GM19395 (cell line): Measurements from ENCODE around the gene OSGIN1.

ENCODE experiments used
- ATAC-seq: cut with Tn5 transposase; IDR thresholded peaks from one replicate; pipeline ENCODE4 v1.9.1; 2021; ENCODE audit warnings: mild to moderate bottlenecking, moderate library complexity; ENCODE audit not compliant: unreplicated experiment

The OSGIN1 gene

GRCh38 chr16:83952940-83953795 is at the start of gene OSGIN1:
Gene OSGIN1, plus strand, starts transcription at chr16:83953240. Its CDS starts 4,432 bp downstream, at chr16:83957672.
- peak; percentile 89 for ATAC-seq

DNA sequence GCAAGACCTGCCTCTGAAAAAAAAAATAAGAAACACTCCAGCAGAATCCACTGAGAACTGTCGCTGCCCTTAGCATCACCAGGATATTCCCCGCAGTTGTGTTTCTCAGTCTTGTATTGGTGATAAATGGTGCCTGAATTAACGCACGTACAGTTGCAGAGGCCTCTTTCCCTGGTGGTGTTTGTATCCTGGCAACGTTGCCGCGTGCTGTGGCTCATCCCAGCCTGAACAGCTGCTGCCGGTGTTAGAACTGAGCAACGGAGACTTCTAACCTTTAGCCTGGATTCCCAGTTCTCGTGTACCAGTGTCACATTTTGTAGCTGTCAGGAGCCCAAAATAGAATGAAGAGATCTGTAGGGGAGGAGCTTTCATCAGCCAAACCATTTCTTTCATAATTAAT is 49.3 kb upstream of the OSGIN1 start:
- no peak for ATAC-seq

- no peak for ATAC-seq
Measured at GRCh38 chr16:83906683-83907082, 46.4 kb upstream of the OSGIN1 start.

DNA sequence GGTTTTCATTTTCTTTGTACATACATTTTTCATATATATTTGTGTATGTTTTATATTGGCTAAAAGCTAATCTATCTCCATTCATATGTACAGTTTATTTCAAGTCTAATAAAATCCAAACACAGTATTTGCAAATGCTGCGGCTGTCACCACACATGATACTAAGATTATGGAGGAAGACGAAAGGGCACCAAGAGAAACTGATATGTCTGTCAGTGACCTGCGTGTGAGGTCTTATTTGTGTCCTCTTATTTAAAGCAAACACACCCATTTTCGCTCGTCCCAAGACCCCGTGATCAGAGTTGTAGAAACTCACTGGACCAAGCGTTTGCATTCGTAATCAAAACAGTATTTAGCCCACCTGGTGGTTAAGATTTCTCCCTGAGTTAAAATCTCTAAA is 45.9 kb upstream of the OSGIN1 start:
- ATAC-seq: no peak

DNA sequence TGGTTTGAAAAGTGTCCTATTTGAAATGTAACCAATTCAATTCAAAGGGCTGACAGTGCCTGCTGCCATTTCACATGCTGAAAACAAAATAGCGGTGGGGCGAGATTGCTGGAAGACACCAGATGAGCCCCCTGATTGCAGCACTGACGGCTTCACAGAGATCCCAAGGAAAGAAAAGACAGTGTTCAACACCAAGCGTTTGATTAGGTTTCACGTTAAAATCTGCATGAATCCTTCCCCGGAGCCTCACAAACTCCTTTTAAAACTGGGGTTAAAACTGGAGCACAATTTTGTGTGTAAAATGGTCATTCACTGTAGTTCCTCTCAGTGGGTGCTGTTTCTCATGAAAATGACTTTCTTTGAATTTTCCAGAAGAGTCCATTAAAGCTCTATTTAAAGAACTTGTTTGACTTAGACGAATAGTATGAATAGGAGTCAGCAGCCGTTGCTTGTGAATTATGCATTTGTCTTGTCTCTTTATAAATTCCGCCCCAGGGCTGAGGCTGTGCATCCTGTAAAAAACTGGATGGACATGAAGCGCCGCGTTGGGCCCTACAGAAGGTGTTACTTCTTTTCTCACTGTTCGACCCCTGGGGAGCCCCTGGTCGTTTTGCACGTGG is 45.3 kb upstream of the OSGIN1 start:
- ATAC-seq: no peak

- ATAC-seq: no peak
Measured at GRCh38 chr16:83908798-83909197, 44.2 kb upstream of the OSGIN1 start.

DNA sequence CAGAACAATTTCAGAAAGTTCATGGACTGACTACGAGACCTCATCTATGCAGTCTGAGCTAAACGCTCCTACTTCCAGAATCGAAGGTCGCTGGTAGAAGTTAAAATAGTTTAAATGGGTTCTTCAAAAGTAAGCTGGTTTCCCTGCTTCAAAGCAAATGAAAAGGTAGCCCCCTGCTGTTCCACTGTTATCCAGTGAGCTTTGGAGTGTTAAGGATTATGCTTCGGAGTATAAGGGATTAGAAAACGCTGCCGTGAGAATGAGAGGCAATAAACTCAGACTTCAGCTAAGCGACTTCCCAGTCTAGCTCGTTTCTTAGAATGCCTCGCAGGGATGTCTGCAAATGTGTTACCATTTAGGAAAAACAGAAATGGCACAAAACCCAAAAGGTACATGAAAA is 41.8 kb upstream of the OSGIN1 start:
- ATAC-seq: no peak

GRCh38 chr16:83912519-83913244 is 40.4 kb upstream of the OSGIN1 start:
- no peak for ATAC-seq

DNA sequence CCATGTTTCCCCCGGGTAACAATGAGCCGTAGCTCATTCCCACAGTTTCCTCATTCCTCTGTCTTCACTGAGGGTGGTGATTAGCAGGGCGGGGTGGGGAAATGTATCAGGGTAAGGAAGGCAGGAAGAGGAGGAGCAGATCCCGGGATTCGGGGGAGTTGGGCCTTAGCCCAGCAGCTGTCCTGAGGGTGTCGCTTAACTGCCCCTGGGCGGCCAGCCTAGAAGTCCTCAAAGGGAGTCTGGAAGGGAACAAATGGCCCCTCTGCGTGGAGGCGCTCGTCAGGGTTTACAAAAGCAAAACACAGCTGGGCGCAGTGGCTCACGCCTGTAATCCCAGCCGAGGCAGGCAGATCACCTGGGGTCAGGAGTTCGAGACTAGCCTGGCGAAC is 39.8 kb upstream of the OSGIN1 start:
- ATAC-seq: no peak

GRCh38 chr16:83914091-83914710 is 38.8 kb upstream of the OSGIN1 start:
- no peak for ATAC-seq

DNA sequence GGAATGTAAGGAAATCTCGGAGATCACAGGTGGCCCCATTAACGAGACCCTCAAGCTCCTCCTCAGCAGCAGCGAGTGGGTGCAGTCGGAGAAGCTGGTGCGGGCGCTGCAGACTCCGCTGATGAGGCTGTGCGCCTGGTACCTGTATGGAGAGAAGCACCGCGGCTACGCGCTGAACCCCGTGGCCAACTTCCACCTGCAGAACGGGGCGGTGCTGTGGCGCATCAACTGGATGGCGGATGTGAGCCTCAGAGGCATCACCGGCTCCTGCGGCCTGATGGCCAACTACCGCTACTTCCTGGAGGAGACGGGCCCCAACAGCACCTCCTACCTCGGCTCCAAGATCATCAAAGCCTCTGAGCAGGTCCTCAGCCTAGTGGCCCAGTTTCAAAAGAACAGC is 38.0 kb upstream of the OSGIN1 start:
- no peak for ATAC-seq

DNA sequence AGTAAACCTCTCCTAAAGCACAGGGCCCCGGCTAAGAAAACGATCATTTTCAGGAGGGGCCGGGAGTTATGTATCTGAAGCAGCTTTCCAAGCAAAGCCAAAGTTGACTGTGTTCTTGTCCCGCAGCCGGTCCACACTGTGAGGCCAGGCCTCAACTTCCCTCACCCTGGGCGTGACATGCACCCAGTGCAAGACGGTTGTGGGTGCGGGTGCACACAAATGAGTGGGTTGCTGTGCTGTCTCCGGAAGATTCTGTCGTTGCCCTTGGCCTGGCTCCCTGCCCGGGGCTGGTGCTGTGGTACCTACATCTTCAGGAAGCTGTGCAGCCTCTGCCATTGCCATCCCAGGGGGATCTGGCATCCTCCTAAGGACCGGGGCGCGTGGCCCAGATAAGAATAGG is 37.5 kb upstream of the OSGIN1 start:
- ATAC-seq: no peak

GRCh38 chr16:83917152-83918120 is 35.6 kb upstream of the OSGIN1 start:
- no peak for ATAC-seq

DNA sequence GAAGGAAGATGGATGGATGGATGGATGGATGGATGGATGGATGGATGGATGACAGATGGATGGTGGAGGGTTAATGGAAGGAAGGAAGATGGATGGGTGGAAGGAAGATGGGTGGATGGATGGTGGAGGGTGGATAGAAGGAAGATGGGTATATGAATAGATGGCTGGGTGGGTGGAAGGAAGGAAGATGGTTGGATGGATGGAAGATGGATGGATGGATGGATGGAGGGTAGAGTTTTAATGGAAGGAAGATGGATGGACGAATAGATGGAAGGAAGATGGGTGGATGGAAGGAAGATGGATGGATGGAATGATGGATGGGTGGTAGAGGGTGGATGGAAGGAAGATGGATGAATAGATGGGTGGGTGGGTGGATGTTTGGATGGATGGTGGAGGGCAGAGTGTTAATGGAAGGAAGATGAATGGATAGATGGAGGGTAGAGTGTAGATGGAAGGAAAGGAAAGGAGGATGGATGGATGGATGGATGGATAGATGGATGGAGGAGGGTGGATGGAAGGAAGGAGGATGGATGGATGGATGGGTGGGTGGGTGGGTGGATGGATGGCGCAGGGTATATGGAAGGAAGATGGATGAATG is 32.0 kb upstream of the OSGIN1 start:
- no peak for ATAC-seq

DNA sequence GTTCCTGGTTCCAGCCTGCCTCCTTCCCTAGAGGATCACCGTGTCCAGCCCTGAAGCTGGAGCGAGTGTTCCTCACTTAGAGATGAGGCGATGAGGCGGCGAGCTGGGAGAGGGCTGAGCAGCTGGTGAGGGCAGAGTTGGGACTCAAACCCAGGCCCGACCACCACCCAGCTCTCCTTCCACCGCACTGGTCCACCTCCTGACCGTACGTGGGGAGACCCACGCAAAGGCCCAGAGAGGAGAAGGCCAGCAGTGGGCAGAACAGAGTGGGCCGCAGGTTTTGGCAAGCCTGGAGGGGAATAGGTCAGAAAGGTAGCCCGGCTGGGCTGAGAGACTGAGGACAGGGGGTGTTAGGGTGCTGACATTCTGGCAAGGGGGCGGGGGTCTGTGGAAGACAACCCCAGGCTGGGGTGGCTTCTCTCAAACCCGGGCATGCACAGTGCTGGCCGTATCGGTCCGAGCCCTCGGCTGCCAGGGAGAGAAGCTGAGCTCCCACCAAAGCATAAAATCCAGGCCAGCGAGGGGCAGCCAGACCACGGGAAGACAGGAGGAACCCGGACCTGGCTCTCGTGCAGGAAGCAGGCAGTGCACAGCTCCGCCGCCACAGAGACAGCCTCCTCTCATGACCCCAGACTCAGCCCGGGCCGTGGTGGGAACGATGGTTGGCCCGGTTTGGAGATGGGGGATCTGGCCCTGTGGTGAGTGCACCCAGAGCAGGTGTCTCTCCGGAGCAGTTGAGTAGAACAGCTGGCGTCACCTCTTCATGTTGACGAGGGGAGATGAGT is 29.3 kb upstream of the OSGIN1 start:
- ATAC-seq: no peak

- no peak for ATAC-seq
Measured at GRCh38 chr16:83924686-83925085, 28.4 kb upstream of the OSGIN1 start.

DNA sequence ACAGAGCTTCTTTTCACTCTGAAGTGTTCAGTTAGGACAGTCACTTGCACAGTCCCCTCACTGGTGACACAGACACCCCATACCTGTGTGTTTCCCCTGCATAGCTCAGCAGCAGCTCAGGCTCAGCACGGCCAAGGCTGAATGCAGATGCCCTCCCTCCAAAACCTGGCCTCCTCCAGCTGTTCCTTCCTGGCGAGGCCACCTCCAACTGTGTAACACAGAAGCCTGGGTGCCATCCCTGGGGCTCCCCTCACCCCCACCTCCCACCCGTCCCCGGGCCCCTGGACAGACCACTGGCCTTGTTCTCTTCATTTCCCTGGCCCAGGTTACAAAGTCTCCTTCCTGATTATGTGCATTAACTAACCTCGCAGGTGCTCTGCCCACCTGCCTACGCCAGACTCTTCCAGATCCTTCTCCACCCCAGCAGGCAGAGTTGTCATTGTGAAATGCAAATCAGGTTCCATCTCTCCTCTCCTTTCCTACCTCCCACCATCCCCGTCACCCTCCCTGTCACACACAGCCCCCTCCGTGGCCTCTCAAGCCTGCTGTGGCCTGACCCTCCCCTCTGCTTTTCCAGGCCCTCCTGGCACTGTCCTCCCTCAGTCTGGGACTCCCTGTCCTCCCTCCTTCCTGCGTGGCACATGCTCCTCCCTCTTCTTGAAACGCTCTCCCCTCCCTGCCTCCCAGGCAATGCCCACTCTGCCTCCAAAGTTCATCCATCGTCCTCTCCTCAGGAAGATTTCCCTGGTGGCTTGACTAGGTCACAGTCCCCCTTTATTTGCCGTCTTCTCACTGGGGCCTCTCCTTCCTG is 27.7 kb upstream of the OSGIN1 start:
- no peak for ATAC-seq
